ENCODE results near the gene VPS39. TPM values are rescaled to one million over a fixed set of nuclear protein-coding genes. Genes with fewer than 3 reads are reported as not detected.

The VPS39 gene
- total and polyA plus RNA-seq, 2 donors (not counting 3 experiments of a cell fraction or from before 2014, with no cell fraction given) = 56.5 to 56.7 TPM

GRCh38 chr15:42152196-42152920 lies 55.7 kb downstream of the VPS39 start:
- CTCF ChIA-PET = interaction anchor here (1.5 kb wide), 1 partner anchor 15 kb away, joined by 4 read pairs; no protein-coding TSS in a partner anchor

More at GRCh38 chr15:42152196-42152920, 55.7 kb downstream of the VPS39 start:
- Histone ChIP-seq H3K4me2 (ENCODE audit: insufficient read depth, low read length) (no peak overlapping the region), H3K4me1 (ENCODE audit: control insufficient read depth, extremely low read depth, insufficient read depth, low read length) (no peaks in the 10 kb centered on the region), H3K9me3 (replicated peaks; ENCODE audit: control insufficient read depth, insufficient read depth, low read length) (no peaks in the 10 kb centered on the region), H3K36me3 (ENCODE audit: control insufficient read depth in 2 of 2, extremely low read depth in 1 of 2, insufficient read depth in 2 of 2, low read length in 2 of 2) (no peaks in the 10 kb centered on the region), H3K27me3 (ENCODE audit: control insufficient read depth in 2 of 2, insufficient read depth in 2 of 2, low read length in 2 of 2) (no peaks in the 10 kb centered on the region), H3K27ac (ENCODE audit: insufficient read depth, low read depth, low read length) (no peak overlapping the region), H3K9me1 (replicated peaks; ENCODE audit: control insufficient read depth, extremely low read depth, insufficient read depth, low read length) (no peaks in the 10 kb centered on the region), H3K4me3 (replicated peaks in 1 of 3; ENCODE audit: insufficient read depth in 1 of 3, low read depth in 1 of 3, low read length in 3 of 3) (no peak overlapping the region), H3K9ac (replicated peaks; ENCODE audit: extremely low read depth, insufficient read depth, low read length) (no peak overlapping the region), H4K20me1 (replicated peaks; ENCODE audit: control insufficient read depth, extremely low read depth, insufficient read depth, low read length) (no peaks in the 10 kb centered on the region), H3K79me2 (ENCODE audit: control insufficient read depth, insufficient read depth, low read length) (no peaks in the 10 kb centered on the region), H2AFZ (ENCODE audit: low read depth, low read length) (no peak overlapping the region)
- POLR2A ChIA-PET = no interaction called here
- no TSS peak for BruUV-seq (replicated peaks)
- intact Hi-C loops (cut with micrococcal nuclease) = no loop called here
- TF ChIP-seq POLR2A (IDR thresholded peaks at IDR 0.05; ENCODE audit: low read depth, low read length) (no peak), JUN (IDR thresholded peaks at IDR 0.05; ENCODE audit: borderline replicate concordance, insufficient read depth, insufficient read length, low read depth) (no peak), EZH2 (IDR thresholded peaks at IDR 0.05; ENCODE audit: borderline replicate concordance, low read depth, low read length, severe bottlenecking) (no peak), FOS (IDR thresholded peaks at IDR 0.05; ENCODE audit: borderline replicate concordance, insufficient read depth, low read length) (no peak), GATA2 (IDR thresholded peaks at IDR 0.05; ENCODE audit: insufficient read depth, insufficient read length, low read depth, low read length) (no peak), MAX (IDR thresholded peaks at IDR 0.05; ENCODE audit: insufficient read depth, insufficient read length) (no peak), CTCF (IDR thresholded peaks at IDR 0.05; ENCODE audit: extremely low read depth in 1 of 2, insufficient read depth in 1 of 2, low read depth in 1 of 2, low read length in 2 of 2) (no peak)
- FAIRE-seq (no peak), DNase-seq (ENCODE audit: low read depth, low spot score) (no peak)
- dilution Hi-C loops (cut with MboI; ENCODE audit: extremely low pct_ligation_motif_present, low sequenced_read_pairs) = no loop called here
